Psoas muscle (tissue), 8 donors: ENCODE measurements around the gene MTA2. TPM values are rescaled to one million over a fixed set of nuclear protein-coding genes. Genes with fewer than 3 reads are reported as not detected.

Experiments
- ATAC-seq, 4 donors: fragments of 200-7000 bp; cut with Tn5 transposase; one replicate each; pipeline ENCODE4 v1.9.1; 2020; ENCODE audit warnings: moderate library complexity in 3 of 4, mild to moderate bottlenecking in 2 of 4
- DNase-seq, 2 donors: peaks; one replicate each; pipeline ENCODE4 v3.0.0-alpha.2; 2020
- H3K27ac ChIP-seq: fragments of 200-600 bp; one replicate; pipeline ENCODE4 v1.8.0; 2022
- H3K27me3 ChIP-seq, 3 donors: fragments of 200-600 bp in 1 of 3; one replicate each; pipeline versions ENCODE4 v1.6.1 to v1.8.0; 2013 to 2022; ENCODE audit warnings: low read length in 2 of 3, mild to moderate bottlenecking in 2 of 3, moderate library complexity in 1 of 3; ENCODE audit not compliant: insufficient read depth in 3 of 3
- H3K36me3 ChIP-seq, 2 donors: fragments of 200-600 bp in 1 of 2; one replicate each; pipeline versions ENCODE4 v1.6.1 to v1.8.0; 2013 to 2022; ENCODE audit warnings: low read depth in 1 of 2, mild to moderate bottlenecking in 1 of 2, moderate library complexity in 1 of 2; ENCODE audit not compliant: insufficient read depth in 1 of 2
- H3K4me1 ChIP-seq: fragments of 200-600 bp; one replicate; pipeline ENCODE4 v1.8.0; 2022
- H3K4me3 ChIP-seq: fragments of 200-600 bp; one replicate; pipeline ENCODE4 v1.8.0; 2022; ENCODE audit warnings: mild to moderate bottlenecking
- H3K9me3 ChIP-seq: fragments of 200-600 bp; one replicate; pipeline ENCODE4 v1.8.0; 2022
- WGBS, 3 donors: extraction: QIAGEN DNeasy Blood & Tissue Kit; methylation state at CpG; one replicate each; pipeline versions ENCODE4 v1.1.6 to v1.1.7; 2013; 5-methylcytosine and 5-hydroxymethylcytosine counted together
- intact Hi-C, 2 donors: fragments of 100-400 bp; cut with DNase I; formaldehyde crosslinking; loops; one replicate each; pipeline versions ENCODE4 v1.11.0 to v1.14.2; 2022
- polyA plus RNA-seq, 3 donors: library from polyadenylated mRNA; stranded (reverse); fragments of 200-250 nt; gene quantifications; one replicate each; pipeline ENCODE4 v1.2.3, GENCODE V29; 2013
- total RNA-seq, 4 donors: library from RNA; stranded (reverse); fragmentation: NEBNext Ultra II Directional in 2 of 4; extraction: Animal tissue kit (Norgen Biotek cat#: 25700) in 2 of 4; gene quantifications; one replicate each; pipeline versions ENCODE4 v1.2.1 to v1.2.4, GENCODE V29; 2021 to 2023
- TF ChIP-seq, protein P1 (sequence below): fragments of 200-600 bp; IDR thresholded peaks from one replicate; pipeline ENCODE4 v1.8.0; 2022; ENCODE audit warnings: antibody characterized with exemption
- donor health status: healthy with polysubstance abuse.
- donor health status: DM: no; HTN: no; CAD: no; lungs with moderate emphysema.
- donor health status: Bipolar disorder and iron deficiency.
- donor health status: healthy.
- donor health status: DM: yes; HTN: yes; CAD: no.
- donor health status: DM: no; HTN: no; CAD: no.
- donor health status: DM: no; HTN: no; CAD: no.
- donor health status: DM: yes; HTN: yes; CAD: no.

The MTA2 gene
- total and polyA plus RNA-seq, 7 donors = 18.4 to 32.5 (median 27.1) TPM

DNA sequence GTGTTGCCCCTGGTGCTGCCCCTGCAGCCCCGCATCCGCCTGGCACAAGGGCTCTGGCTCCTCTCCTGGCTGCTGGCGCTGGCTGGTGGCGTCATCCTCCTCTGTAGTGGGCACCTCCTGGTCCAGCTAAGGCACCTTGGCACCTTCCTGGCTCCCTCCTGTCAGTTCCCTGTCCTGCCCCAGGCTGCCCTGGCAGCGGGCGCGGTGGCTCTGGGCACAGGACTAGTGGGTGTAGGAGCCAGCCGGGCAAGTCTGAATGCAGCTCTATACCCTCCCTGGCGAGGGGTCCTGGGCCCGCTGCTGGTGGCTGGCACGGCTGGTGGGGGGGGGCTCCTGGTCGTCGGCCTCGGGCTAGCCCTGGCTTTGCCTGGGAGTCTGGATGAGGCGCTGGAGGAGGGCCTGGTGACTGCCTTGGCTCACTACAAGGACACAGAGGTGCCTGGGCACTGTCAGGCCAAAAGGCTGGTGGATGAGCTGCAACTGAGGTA, 11.7 kb upstream of the MTA2 start:
- Histone ChIP-seq H3K4me1 (peaks cover 12% of the 10 kb centered on the region), H3K4me3 (peak overlapping the region; percentile 82), H3K27ac (peak overlapping the region; percentile 94), H3K27me3 (no peaks in the 10 kb centered on the region), H3K36me3 (peaks cover 0 to 49% of the 10 kb centered on the region in 2 donors), H3K9me3 (no peaks in the 10 kb centered on the region)
- WGBS, 3 donors = 26 to 41% (median 28%) methylated on average over 14 to 15 of the region's 15 CpGs
- DNase-seq (no peak), ATAC-seq (peak in 2 of 4 donors; percentile 20 to 22)
- intact Hi-C loops = loop anchor here in 1 of 2 donors (5.0 kb wide), 1 partner anchor 39 kb away; the partner anchor contains the start of gene INTS5
- TF ChIP-seq, protein P1, sequence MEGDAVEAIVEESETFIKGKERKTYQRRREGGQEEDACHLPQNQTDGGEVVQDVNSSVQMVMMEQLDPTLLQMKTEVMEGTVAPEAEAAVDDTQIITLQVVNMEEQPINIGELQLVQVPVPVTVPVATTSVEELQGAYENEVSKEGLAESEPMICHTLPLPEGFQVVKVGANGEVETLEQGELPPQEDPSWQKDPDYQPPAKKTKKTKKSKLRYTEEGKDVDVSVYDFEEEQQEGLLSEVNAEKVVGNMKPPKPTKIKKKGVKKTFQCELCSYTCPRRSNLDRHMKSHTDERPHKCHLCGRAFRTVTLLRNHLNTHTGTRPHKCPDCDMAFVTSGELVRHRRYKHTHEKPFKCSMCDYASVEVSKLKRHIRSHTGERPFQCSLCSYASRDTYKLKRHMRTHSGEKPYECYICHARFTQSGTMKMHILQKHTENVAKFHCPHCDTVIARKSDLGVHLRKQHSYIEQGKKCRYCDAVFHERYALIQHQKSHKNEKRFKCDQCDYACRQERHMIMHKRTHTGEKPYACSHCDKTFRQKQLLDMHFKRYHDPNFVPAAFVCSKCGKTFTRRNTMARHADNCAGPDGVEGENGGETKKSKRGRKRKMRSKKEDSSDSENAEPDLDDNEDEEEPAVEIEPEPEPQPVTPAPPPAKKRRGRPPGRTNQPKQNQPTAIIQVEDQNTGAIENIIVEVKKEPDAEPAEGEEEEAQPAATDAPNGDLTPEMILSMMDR = no peak

DNA sequence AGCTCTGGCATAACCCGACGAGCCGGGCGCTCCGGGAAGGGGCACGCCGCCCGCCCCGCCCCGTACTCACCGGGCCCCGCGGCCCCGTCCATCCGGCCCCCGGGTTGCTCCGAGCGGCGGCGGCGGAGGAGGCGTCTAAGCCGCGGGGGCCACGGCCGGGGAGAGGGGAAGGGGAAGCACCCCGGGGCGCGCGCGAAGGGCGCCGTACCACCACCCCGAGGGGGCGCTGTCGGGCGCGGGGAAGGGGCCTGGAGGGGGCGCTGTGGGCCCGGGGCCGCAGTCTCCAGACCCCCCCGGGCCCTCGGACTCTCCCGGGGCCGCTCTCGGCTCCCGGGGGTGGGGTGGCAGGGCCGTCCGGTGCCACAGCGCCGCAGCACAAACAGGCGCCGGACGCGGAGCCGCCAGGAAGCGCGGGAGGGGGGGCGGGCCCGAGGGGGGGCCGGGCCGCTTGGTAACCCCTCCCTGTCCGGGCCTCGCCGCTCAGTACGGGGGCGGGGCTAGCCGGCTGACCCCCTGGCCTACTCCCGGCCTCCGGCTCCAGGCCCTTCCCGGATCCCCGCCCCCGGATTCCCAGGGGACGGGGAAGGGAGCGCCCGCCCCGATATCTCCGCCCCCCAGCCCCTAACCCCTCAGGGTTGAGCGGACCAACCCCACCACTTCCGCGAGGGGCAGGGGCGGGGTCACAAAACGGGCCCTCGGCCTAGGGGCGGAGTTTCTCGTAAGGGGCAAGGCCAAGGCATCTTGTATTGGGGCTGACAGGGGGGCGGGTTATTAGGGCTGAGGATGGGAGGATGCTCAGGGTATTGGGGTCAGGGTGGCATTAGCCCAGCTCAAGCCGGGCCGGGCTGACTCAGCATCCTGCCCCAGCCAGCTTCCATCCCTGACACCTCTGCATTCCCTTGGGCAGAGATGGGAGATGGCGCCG, 11.0 kb upstream of the MTA2 start, which contains the start of the genes EML3 and ROM1:
Gene EML3, minus strand, starts transcription at position 410 of the 925 bp plus-strand sequence. Its CDS starts 318 bp downstream, at position 92.
Gene ROM1, plus strand, starts transcription at position 892 of the 925 bp plus-strand sequence. Its CDS starts 25 bp downstream, at position 917.
- Histone ChIP-seq H3K4me3 (peak within 1 kb of the TSS; percentile 82), H3K4me1 (peaks cover 12% of the 10 kb centered on the region), H3K36me3 (peaks cover 0 to 47% of the 10 kb centered on the region in 2 donors), H3K27me3 (no peaks in the 10 kb centered on the region), H3K27ac (peak within 1 kb of the TSS; percentile 94), H3K9me3 (no peaks in the 10 kb centered on the region)
- WGBS, 3 donors = 1 to 4% (median 2%) methylated on average over 33 to 90 of the region's 91 CpGs
- DNase-seq (peak; percentile 94 to 95), ATAC-seq (peak; percentile 82 to 88 (median 86))
- intact Hi-C loops = loop anchor here in 1 of 2 donors (5.0 kb wide), 1 partner anchor 40 kb away; the partner anchor contains the start of gene INTS5
- TF ChIP-seq, protein P1 = peak; percentile 88

GRCh38 chr11:62611705-62612365, 10.2 kb upstream of the MTA2 start:
- DNase-seq (peak; percentile 60 to 76), ATAC-seq (peak in 2 of 4 donors; percentile 10 to 15)
- TF ChIP-seq, protein P1 = no peak
- Histone ChIP-seq H3K9me3 (no peaks in the 10 kb centered on the region), H3K27ac (peak overlapping the region; percentile 94), H3K36me3 (peaks cover 0 to 40% of the 10 kb centered on the region in 2 donors), H3K4me3 (peak overlapping the region; percentile 82), H3K27me3 (no peaks in the 10 kb centered on the region), H3K4me1 (peaks cover 12% of the 10 kb centered on the region)
- 1 to 6% (median 4%) methylated on average over 34 of the region's 34 CpGs for whole genome bisulfite sequencing, 3 donors
- intact Hi-C loops = loop anchor here in 1 of 2 donors (5.0 kb wide), 1 partner anchor 40 kb away; the partner anchor contains the start of gene INTS5

DNA sequence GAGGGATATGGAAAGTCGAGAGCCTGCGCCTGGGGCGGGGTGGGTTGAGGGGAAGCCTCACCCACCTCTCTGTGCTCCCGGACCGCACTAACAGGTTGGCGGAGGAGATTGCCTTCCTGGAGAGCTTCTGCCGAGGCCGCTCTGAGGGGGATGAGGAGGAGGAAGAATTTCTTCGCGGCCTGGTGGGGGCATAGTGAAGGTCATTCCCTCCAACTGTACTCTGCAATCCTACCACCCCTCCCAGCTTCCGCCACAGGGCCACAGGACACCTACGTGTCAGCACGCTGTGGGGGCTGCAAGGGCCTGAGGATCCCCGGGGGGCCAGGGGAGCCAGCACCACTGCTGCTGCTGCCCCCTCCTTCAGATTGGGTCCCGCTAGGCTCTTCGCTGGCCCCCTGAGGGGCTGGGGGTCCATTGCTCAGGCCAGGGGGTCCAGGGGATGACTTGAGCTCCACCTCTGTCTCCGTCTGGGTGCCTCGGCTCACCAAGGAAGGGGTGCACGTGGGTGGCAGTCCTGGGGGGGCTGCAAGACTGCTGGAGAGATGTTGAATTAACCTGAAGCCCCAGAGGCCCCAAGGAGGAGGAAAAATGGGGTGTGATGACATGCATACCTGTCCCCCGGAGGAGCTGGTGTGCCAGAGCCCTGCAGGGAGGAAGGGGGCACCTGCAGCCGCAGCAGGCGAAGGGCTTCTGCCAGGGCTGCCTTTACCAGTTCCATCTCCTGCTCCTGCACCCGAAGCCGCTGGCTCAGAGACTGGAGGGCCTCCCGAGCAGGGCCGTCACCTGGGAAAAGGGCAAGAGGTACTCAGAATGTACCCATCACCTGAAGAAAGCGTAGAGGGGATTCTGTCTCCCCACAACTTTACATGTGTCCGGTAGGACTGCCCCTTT, 9.4 kb upstream of the MTA2 start:
- H3K4me3 ChIP-seq = peak overlapping the region; percentile 82
- H3K36me3 ChIP-seq = peaks cover 0 to 40% of the 10 kb centered on the region in 2 donors
- DNase-seq = no peak
- TF ChIP-seq, protein P1 = no peak
- WGBS, 3 donors = 73 to 78% (median 76%) methylated on average over 26 to 28 of the region's 28 CpGs
- intact Hi-C loops = loop anchor here in 1 of 2 donors (5.0 kb wide), 1 partner anchor 41 kb away; the partner anchor contains the start of gene INTS5
- no peak for ATAC-seq
- H3K9me3 ChIP-seq = no peaks in the 10 kb centered on the region
- peaks cover 12% of the 10 kb centered on the region for H3K4me1 ChIP-seq
- H3K27ac ChIP-seq = peak overlapping the region; percentile 94
- H3K27me3 ChIP-seq = no peaks in the 10 kb centered on the region
